HCT116 (cell line): ENCODE data around the gene AATF. TPM values are rescaled to one million over a fixed set of nuclear protein-coding genes. Genes with fewer than 3 reads are reported as not detected.

Source experiments
- ATF3 ChIP-seq: IDR thresholded peaks from 2 replicates; pipeline ENCODE4 v1.6.1; 2012
- EGR1 ChIP-seq: IDR thresholded peaks from 2 replicates; pipeline ENCODE4 v1.6.1; 2012; ENCODE audit warnings: low read depth
- ELF1 ChIP-seq: IDR thresholded peaks from 2 replicates; pipeline ENCODE4 v1.6.1; 2012; ENCODE audit warnings: low read depth, borderline replicate concordance
- EZH2 ChIP-seq: fragments of 200-600 bp; sonication (generic); IDR thresholded peaks from 2 replicates; pipeline ENCODE4 v1.6.1; 2017; ENCODE audit warnings: antibody characterized with exemption, mixed run types
- EZH2phosphoT487 ChIP-seq: fragments of 200-600 bp; IDR thresholded peaks from 2 replicates; pipeline ENCODE4 v1.6.1; 2018; ENCODE audit warnings: antibody characterized with exemption, borderline replicate concordance
- FOSL1 ChIP-seq: IDR thresholded peaks from 2 replicates; pipeline ENCODE4 v1.6.1; 2012; ENCODE audit warnings: low read depth
- JUND ChIP-seq: IDR thresholded peaks from 2 replicates; pipeline ENCODE4 v1.6.1; 2012
- MAX ChIP-seq: IDR thresholded peaks from 2 replicates; pipeline ENCODE4 v1.6.1; 2012
- POLR2A ChIP-seq: IDR thresholded peaks from 2 replicates; pipeline ENCODE4 v1.7.0; 2011; ENCODE audit warnings: borderline replicate concordance; ENCODE audit not compliant: insufficient read depth, insufficient read length; ENCODE audit errors: extremely low read depth
- REST ChIP-seq: IDR thresholded peaks from 2 replicates; pipeline ENCODE4 v1.6.1; 2012; ENCODE audit warnings: low read depth
- YY1 ChIP-seq: IDR thresholded peaks from 2 replicates; pipeline ENCODE4 v1.6.1; 2011; ENCODE audit warnings: low read length, low read depth, moderate library complexity, mild to moderate bottlenecking; ENCODE audit not compliant: insufficient replicate concordance; ENCODE audit errors: extremely low read depth
- total RNA-seq: library from RNA; stranded (reverse); gene quantifications from one replicate; pipeline ENCODE4 v1.2.1, GENCODE V29; 2021; ENCODE audit not compliant: unreplicated experiment

AATF gene
- total RNA-seq, 1 experiment from 2014 or later: 105 TPM

- TF ChIP-seq REST (no peak), EZH2phosphoT487 (no peak), ATF3 (no peak), MAX (no peak), YY1 (no peak), FOSL1 (no peak), POLR2A (no peak), ELF1 (no peak), EZH2 (no peak), JUND (no peak), EGR1 (no peak)
Measured at GRCh38 chr17:36934692-36935630, 13.8 kb upstream of the AATF start (continued).
